Neural cell (in vitro differentiated cells): ENCODE measurements around the gene DPP9. TPM values are rescaled to one million over a fixed set of nuclear protein-coding genes. Genes with fewer than 3 reads are reported as not detected.

Source experiments
- H2AFZ ChIP-seq: fragments of 200-600, 300-800 bp; sonication (generic), shearing (Covaris generic); 2 replicates; pipeline ENCODE4 v1.6.0; 2014; ENCODE audit warnings: low read depth, mild to moderate bottlenecking, antibody characterized with exemption, low read length, moderate library complexity
- H3F3A ChIP-seq: fragments of 200-600 bp; shearing (Covaris generic); 2 replicates; pipeline ENCODE4 v1.6.1; 2016; ENCODE audit warnings: mild to moderate bottlenecking, moderate library complexity, mixed read lengths, antibody characterized with exemption, low read length; ENCODE audit not compliant: insufficient read depth, poor library complexity, severe bottlenecking
- H3K27ac ChIP-seq: fragments of 200-600, 300-800 bp; sonication (generic), shearing (Covaris generic); 2 replicates; pipeline ENCODE4 v1.5.1; 2014; ENCODE audit warnings: mild to moderate bottlenecking, low read length, moderate library complexity
- H3K27me3 ChIP-seq: fragments of 300-800, 200-600 bp; sonication (generic), shearing (Covaris generic); 2 replicates; pipeline ENCODE4 v1.6.0; 2014; ENCODE audit warnings: mild to moderate bottlenecking, low read depth, low read length, moderate library complexity; ENCODE audit not compliant: insufficient read depth
- H3K36me3 ChIP-seq: fragments of 300-800, 200-600 bp; sonication (generic), shearing (Covaris generic); 2 replicates; pipeline ENCODE4 v1.5.1; 2014; ENCODE audit warnings: mild to moderate bottlenecking, antibody characterized with exemption, low read length, moderate library complexity; ENCODE audit not compliant: insufficient read depth
- H3K4me2 ChIP-seq: fragments of 300-800, 200-600 bp; sonication (generic), shearing (Covaris generic); 2 replicates; pipeline ENCODE4 v1.6.0; 2014; ENCODE audit warnings: mild to moderate bottlenecking, low read length
- H3K4me3 ChIP-seq: fragments of 300-800, 200-600 bp; sonication (generic), shearing (Covaris generic); 2 replicates; pipeline ENCODE4 v1.5.1; 2014; ENCODE audit warnings: mild to moderate bottlenecking, low read length, moderate library complexity
- H3K79me2 ChIP-seq: fragments of 200-600 bp; shearing (Covaris generic); replicated peaks from 2 replicates; pipeline ENCODE4 v1.6.0; 2014; ENCODE audit warnings: mild to moderate bottlenecking, low read length, moderate library complexity; ENCODE audit not compliant: insufficient read depth
- H3K9ac ChIP-seq: fragments of 300-800, 200-600 bp; sonication (generic), shearing (Covaris generic); 2 replicates; pipeline ENCODE4 v1.6.1; 2016; ENCODE audit warnings: mild to moderate bottlenecking, low read length, mixed read lengths
- H3K9me2 ChIP-seq: fragments of 200-600 bp; shearing (Covaris generic); 2 replicates; pipeline ENCODE4 v1.6.1; 2016; ENCODE audit warnings: mild to moderate bottlenecking, low read length, mixed read lengths; ENCODE audit not compliant: insufficient read depth
- H3K9me3 ChIP-seq: fragments of 200-600, 300-800 bp; sonication (generic), shearing (Covaris generic); 2 replicates; pipeline ENCODE4 v1.6.1; 2016; ENCODE audit warnings: mild to moderate bottlenecking, mixed run types, low read length, moderate library complexity, mixed read lengths
- H4K20me1 ChIP-seq: fragments of 200-600 bp; shearing (Covaris generic); 2 replicates; pipeline ENCODE4 v1.6.1; 2016; ENCODE audit warnings: mild to moderate bottlenecking, mixed run types; ENCODE audit not compliant: insufficient read depth
- CTCF ChIP-seq: fragments of 450-650 bp; IDR thresholded peaks from 2 replicates; pipeline ENCODE4 v1.5.1; 2014; ENCODE audit warnings: antibody characterized with exemption, mild to moderate bottlenecking, moderate library complexity; ENCODE audit not compliant: poor library complexity, severe bottlenecking
- EP300 ChIP-seq: fragments of 450-650 bp; conservative IDR thresholded peaks from 2 replicates; pipeline ENCODE4 v1.6.1; 2014; ENCODE audit warnings: antibody characterized with exemption, mild to moderate bottlenecking, moderate library complexity; ENCODE audit not compliant: poor library complexity, severe bottlenecking
- EZH2 ChIP-seq: fragments of 200-600, 300-800 bp; shearing (Covaris generic), sonication (generic); IDR thresholded peaks from 2 replicates; pipeline ENCODE4 v1.6.1; 2014; ENCODE audit warnings: antibody characterized with exemption, low read length, borderline replicate concordance, mild to moderate bottlenecking; ENCODE audit not compliant: insufficient read depth, poor library complexity, severe bottlenecking
- MXI1 ChIP-seq: fragments of 450-650 bp; conservative IDR thresholded peaks from 2 replicates; pipeline ENCODE4 v1.6.1; 2014; ENCODE audit warnings: antibody characterized with exemption, mild to moderate bottlenecking; ENCODE audit not compliant: poor library complexity, severe bottlenecking
- POLR2AphosphoS5 ChIP-seq: IDR thresholded peaks from 2 replicates; pipeline ENCODE4 v1.6.1; 2012
- RAD21 ChIP-seq: fragments of 450-650 bp; conservative IDR thresholded peaks from 2 replicates; pipeline ENCODE4 v1.6.1; 2014; ENCODE audit warnings: antibody characterized with exemption, mild to moderate bottlenecking, moderate library complexity
- SMC3 ChIP-seq: fragments of 450-650 bp; conservative IDR thresholded peaks from 2 replicates; pipeline ENCODE4 v1.6.1; 2014; ENCODE audit warnings: antibody characterized with exemption, mild to moderate bottlenecking, moderate library complexity; ENCODE audit not compliant: poor library complexity
- TAF1 ChIP-seq: IDR thresholded peaks from 2 replicates; pipeline ENCODE4 v1.6.1; 2012; ENCODE audit warnings: low read depth
- polyA plus RNA-seq: library from polyadenylated mRNA; depleted of rRNA; stranded (reverse); fragments of >200 nt; gene quantifications from 2 replicates; pipeline ENCODE4 v1.2.3, GENCODE V29; 2014
- TF ChIP-seq, protein P1 (sequence below): IDR thresholded peaks from 2 replicates; pipeline ENCODE4 v1.6.1; 2012; ENCODE audit warnings: borderline replicate concordance

The DPP9 gene
- polyA plus RNA-seq, 1 donor from 2014 or later: 11.7 TPM

GRCh38 chr19:4720037-4720700 is 3.5 kb downstream of the DPP9 start:
- no peaks in the 10 kb centered on the region for H3K27me3 ChIP-seq
- no peak overlapping the region for H3K27ac ChIP-seq
- no peaks in the 10 kb centered on the region for H3F3A ChIP-seq
- no peak overlapping the region for H2AFZ ChIP-seq
- no peak overlapping the region for H3K4me3 ChIP-seq
- no peak for TF ChIP-seq SMC3
- no peak for TF ChIP-seq EZH2
- no peak for TF ChIP-seq POLR2AphosphoS5
- no peak for TF ChIP-seq CTCF
- TF ChIP-seq RAD21: no peak
- TF ChIP-seq TAF1: no peak
- no peak for TF ChIP-seq MXI1
- TF ChIP-seq, protein P1, sequence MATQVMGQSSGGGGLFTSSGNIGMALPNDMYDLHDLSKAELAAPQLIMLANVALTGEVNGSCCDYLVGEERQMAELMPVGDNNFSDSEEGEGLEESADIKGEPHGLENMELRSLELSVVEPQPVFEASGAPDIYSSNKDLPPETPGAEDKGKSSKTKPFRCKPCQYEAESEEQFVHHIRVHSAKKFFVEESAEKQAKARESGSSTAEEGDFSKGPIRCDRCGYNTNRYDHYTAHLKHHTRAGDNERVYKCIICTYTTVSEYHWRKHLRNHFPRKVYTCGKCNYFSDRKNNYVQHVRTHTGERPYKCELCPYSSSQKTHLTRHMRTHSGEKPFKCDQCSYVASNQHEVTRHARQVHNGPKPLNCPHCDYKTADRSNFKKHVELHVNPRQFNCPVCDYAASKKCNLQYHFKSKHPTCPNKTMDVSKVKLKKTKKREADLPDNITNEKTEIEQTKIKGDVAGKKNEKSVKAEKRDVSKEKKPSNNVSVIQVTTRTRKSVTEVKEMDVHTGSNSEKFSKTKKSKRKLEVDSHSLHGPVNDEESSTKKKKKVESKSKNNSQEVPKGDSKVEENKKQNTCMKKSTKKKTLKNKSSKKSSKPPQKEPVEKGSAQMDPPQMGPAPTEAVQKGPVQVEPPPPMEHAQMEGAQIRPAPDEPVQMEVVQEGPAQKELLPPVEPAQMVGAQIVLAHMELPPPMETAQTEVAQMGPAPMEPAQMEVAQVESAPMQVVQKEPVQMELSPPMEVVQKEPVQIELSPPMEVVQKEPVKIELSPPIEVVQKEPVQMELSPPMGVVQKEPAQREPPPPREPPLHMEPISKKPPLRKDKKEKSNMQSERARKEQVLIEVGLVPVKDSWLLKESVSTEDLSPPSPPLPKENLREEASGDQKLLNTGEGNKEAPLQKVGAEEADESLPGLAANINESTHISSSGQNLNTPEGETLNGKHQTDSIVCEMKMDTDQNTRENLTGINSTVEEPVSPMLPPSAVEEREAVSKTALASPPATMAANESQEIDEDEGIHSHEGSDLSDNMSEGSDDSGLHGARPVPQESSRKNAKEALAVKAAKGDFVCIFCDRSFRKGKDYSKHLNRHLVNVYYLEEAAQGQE: no peak
- TF ChIP-seq EP300: no peak
- H3K9me2 ChIP-seq: no peaks in the 10 kb centered on the region
- H3K9ac ChIP-seq: no peak overlapping the region
- no peaks in the 10 kb centered on the region for H3K9me3 ChIP-seq
- H3K36me3 ChIP-seq: no peaks in the 10 kb centered on the region
- H4K20me1 ChIP-seq: no peaks in the 10 kb centered on the region
- H3K4me2 ChIP-seq: no peak overlapping the region
- H3K79me2 ChIP-seq: peaks cover 17% of the 10 kb centered on the region

- H3K9ac ChIP-seq: no peak overlapping the region
- no peak overlapping the region for H2AFZ ChIP-seq
- H3K27ac ChIP-seq: no peak overlapping the region
- H3K9me3 ChIP-seq: no peaks in the 10 kb centered on the region
- no peaks in the 10 kb centered on the region for H4K20me1 ChIP-seq
- no peaks in the 10 kb centered on the region for H3F3A ChIP-seq
- TF ChIP-seq EP300 (no peak), CTCF (no peak), TAF1 (no peak), MXI1 (no peak), POLR2AphosphoS5 (no peak), RAD21 (no peak), EZH2 (no peak), SMC3 (no peak)
- TF ChIP-seq, protein P1: no peak
- no peaks in the 10 kb centered on the region for H3K9me2 ChIP-seq
- H3K36me3 ChIP-seq: no peaks in the 10 kb centered on the region
- no peak overlapping the region for H3K4me2 ChIP-seq
- H3K4me3 ChIP-seq: no peak overlapping the region
- no peaks in the 10 kb centered on the region for H3K27me3 ChIP-seq
- peaks cover 17% of the 10 kb centered on the region for H3K79me2 ChIP-seq
These were observed 4.2 kb downstream of the DPP9 start for GRCh38 chr19:4719499-4719866.
